Measurements from ENCODE around the gene SHISAL1.

SHISAL1 gene

DNA sequence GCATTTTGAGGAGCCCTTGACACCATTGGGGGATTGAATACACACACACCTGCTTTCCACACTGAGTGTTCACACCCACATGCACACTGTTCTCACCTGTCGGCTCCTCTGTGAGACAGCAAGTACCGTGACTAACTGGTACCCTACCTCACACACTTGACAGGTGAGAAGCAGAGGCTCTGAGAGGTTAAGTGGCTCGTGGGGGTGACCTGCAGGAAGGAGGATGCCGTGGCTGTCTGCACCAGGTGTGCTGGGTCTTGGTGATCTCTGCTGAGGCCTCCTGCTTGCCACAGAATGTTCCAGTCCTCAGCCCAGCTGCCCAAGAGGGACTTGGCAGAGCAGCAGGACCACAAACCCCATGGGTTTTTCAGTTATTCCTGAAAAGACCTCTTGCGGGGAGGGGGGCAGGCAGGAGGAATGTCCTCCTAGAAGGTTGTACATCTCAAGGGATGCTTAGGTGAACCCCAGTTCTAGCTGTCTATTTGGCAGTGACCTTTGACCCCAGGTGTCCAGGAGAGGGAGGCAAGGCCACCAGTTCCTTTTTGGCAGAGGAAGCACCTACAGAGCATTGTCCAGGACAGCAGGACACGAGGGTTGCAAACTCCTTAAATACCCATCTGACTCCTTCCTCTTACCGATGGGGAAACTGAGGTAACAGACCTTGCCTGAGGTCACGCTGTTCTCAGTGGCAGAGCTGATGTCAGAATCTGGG is 66.0 kb downstream of the SHISAL1 start:
- Histone ChIP-seq H3K36me3 (replicated peaks; ENCODE audit: low read depth, low read length) (no peaks in the 10 kb centered on the region), H3K4me1 (ENCODE audit: low read length) (no peaks in the 10 kb centered on the region), H4K20me1 (ENCODE audit: insufficient read depth, low read length) (no peaks in the 10 kb centered on the region), H3K9me3 (ENCODE audit: insufficient read depth, low read length) (no peaks in the 10 kb centered on the region), H3K27ac (ENCODE audit: low read length) (no peak overlapping the region), H3K4me3 (ENCODE audit: low read length) (no peak overlapping the region), H3K9ac (ENCODE audit: low read length) (no peak overlapping the region), H3K4me2 (ENCODE audit: low read length) (no peak overlapping the region), H3K79me2 (ENCODE audit: low read length) (no peaks in the 10 kb centered on the region), H2AFZ (ENCODE audit: low read depth, low read length) (no peak overlapping the region), H3K27me3 (ENCODE audit: low read depth, low read length) (peaks cover 29% of the 10 kb centered on the region)
- no peak for TF ChIP-seq EZH2phosphoT487 (IDR thresholded peaks at IDR 0.05; ENCODE audit: low read depth)
- TF ChIP-seq, protein P1, sequence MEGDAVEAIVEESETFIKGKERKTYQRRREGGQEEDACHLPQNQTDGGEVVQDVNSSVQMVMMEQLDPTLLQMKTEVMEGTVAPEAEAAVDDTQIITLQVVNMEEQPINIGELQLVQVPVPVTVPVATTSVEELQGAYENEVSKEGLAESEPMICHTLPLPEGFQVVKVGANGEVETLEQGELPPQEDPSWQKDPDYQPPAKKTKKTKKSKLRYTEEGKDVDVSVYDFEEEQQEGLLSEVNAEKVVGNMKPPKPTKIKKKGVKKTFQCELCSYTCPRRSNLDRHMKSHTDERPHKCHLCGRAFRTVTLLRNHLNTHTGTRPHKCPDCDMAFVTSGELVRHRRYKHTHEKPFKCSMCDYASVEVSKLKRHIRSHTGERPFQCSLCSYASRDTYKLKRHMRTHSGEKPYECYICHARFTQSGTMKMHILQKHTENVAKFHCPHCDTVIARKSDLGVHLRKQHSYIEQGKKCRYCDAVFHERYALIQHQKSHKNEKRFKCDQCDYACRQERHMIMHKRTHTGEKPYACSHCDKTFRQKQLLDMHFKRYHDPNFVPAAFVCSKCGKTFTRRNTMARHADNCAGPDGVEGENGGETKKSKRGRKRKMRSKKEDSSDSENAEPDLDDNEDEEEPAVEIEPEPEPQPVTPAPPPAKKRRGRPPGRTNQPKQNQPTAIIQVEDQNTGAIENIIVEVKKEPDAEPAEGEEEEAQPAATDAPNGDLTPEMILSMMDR (IDR thresholded peaks at IDR 0.05; ENCODE audit: low read depth, low read length): no peak

DNA sequence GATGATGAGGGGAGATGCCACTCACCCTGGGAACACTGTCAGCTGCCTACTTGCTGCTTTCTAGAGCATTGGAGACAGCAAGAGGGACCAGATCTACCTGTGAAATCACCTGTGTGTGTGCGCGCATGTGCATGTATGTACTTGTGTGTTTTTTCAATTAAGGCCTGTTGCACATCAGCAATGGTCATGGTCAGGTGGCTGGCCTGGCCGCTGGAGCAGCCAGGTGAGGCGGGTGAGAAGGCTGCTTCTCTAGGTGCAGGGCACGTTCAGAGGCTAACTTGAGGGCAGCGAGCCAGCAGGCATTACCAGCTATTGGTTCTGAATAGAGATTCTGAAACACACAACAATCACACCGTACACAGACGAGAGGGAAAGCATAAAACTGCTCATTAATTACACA is 66.9 kb downstream of the SHISAL1 start:
- no peak overlapping the region for H3K4me2 ChIP-seq (ENCODE audit: low read length)
- H3K4me1 ChIP-seq (ENCODE audit: low read length): no peaks in the 10 kb centered on the region
- no peaks in the 10 kb centered on the region for H4K20me1 ChIP-seq (ENCODE audit: insufficient read depth, low read length)
- no peak for TF ChIP-seq EZH2phosphoT487 (IDR thresholded peaks at IDR 0.05; ENCODE audit: low read depth)
- TF ChIP-seq, protein P1 (IDR thresholded peaks at IDR 0.05; ENCODE audit: low read depth, low read length): no peak
- H3K36me3 ChIP-seq (replicated peaks; ENCODE audit: low read depth, low read length): no peaks in the 10 kb centered on the region
- no peak overlapping the region for H3K4me3 ChIP-seq (ENCODE audit: low read length)
- H3K9ac ChIP-seq (ENCODE audit: low read length): no peak overlapping the region
- H3K79me2 ChIP-seq (ENCODE audit: low read length): no peaks in the 10 kb centered on the region
- H3K27ac ChIP-seq (ENCODE audit: low read length): no peak overlapping the region
- peaks cover 29% of the 10 kb centered on the region for H3K27me3 ChIP-seq (ENCODE audit: low read depth, low read length)
- no peaks in the 10 kb centered on the region for H3K9me3 ChIP-seq (ENCODE audit: insufficient read depth, low read length)
- no peak overlapping the region for H2AFZ ChIP-seq (ENCODE audit: low read depth, low read length)

DNA sequence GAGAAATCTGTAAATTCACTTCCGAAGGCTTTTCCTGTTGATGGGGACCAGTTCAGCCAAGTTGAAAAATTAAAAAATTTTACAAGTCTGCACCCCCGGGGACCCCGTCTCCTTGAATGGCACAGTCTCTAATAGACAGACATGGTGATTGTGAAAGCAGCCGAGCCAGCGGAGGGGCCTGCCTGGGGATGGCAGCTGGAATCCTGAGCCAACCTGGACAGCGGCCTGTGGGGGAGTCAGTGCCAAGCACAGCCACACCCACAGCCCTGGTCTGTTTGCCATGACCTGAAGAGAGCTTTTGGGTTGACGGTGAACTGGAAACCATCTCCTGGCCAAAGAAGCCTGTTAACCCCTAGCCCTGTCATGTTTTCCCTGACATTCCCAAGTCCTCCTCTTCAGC is 67.3 kb downstream of the SHISAL1 start:
- Histone ChIP-seq H3K9ac (ENCODE audit: low read length) (no peak overlapping the region), H3K4me2 (ENCODE audit: low read length) (no peak overlapping the region), H2AFZ (ENCODE audit: low read depth, low read length) (no peak overlapping the region), H3K79me2 (ENCODE audit: low read length) (no peaks in the 10 kb centered on the region), H4K20me1 (ENCODE audit: insufficient read depth, low read length) (no peaks in the 10 kb centered on the region), H3K36me3 (replicated peaks; ENCODE audit: low read depth, low read length) (no peaks in the 10 kb centered on the region), H3K4me3 (ENCODE audit: low read length) (no peak overlapping the region), H3K9me3 (ENCODE audit: insufficient read depth, low read length) (no peaks in the 10 kb centered on the region), H3K4me1 (ENCODE audit: low read length) (no peaks in the 10 kb centered on the region), H3K27me3 (ENCODE audit: low read depth, low read length) (peaks cover 29% of the 10 kb centered on the region), H3K27ac (ENCODE audit: low read length) (no peak overlapping the region)
- TF ChIP-seq, protein P1 (IDR thresholded peaks at IDR 0.05; ENCODE audit: low read depth, low read length): no peak
- TF ChIP-seq EZH2phosphoT487 (IDR thresholded peaks at IDR 0.05; ENCODE audit: low read depth): no peak

GRCh38 chr22:44244265-44244822 is 68.4 kb downstream of the SHISAL1 start:
- H3K9me3 ChIP-seq (ENCODE audit: insufficient read depth, low read length): no peaks in the 10 kb centered on the region
- no peaks in the 10 kb centered on the region for H3K4me1 ChIP-seq (ENCODE audit: low read length)
- H3K36me3 ChIP-seq (replicated peaks; ENCODE audit: low read depth, low read length): no peaks in the 10 kb centered on the region
- no peak overlapping the region for H3K4me3 ChIP-seq (ENCODE audit: low read length)
- no peak overlapping the region for H3K27ac ChIP-seq (ENCODE audit: low read length)
- no peak overlapping the region for H2AFZ ChIP-seq (ENCODE audit: low read depth, low read length)
- H3K79me2 ChIP-seq (ENCODE audit: low read length): no peaks in the 10 kb centered on the region
- no peak for TF ChIP-seq EZH2phosphoT487 (IDR thresholded peaks at IDR 0.05; ENCODE audit: low read depth)
- TF ChIP-seq, protein P1 (IDR thresholded peaks at IDR 0.05; ENCODE audit: low read depth, low read length): no peak
- H3K9ac ChIP-seq (ENCODE audit: low read length): no peak overlapping the region
- H3K4me2 ChIP-seq (ENCODE audit: low read length): no peak overlapping the region
- peaks cover 31% of the 10 kb centered on the region for H3K27me3 ChIP-seq (ENCODE audit: low read depth, low read length)
- H4K20me1 ChIP-seq (ENCODE audit: insufficient read depth, low read length): no peaks in the 10 kb centered on the region

Measured in OCI-LY3 (cell line).